CD4-positive, alpha-beta memory T cell (primary cell): ENCODE data around the gene ZP2. TPM values are rescaled to one million over a fixed set of nuclear protein-coding genes. Genes with fewer than 3 reads are reported as not detected.
"Not testable (repeated sequence)": the region's sequence is repeated elsewhere in the genome, so short reads cannot be mapped to it uniquely, and the experiment has no call there.

Source experiments
- CTCF ChIA-PET: fragments of 350-600 bp; sonication (Branson Sonifier 250); formaldehyde crosslinking; loops from one replicate; lab custom pipeline; 2021; ENCODE audit warnings: inconsistent platforms; ENCODE audit not compliant: partially characterized antibody; lab: Charles Lee
- POLR2A ChIA-PET: fragments of 350-600 bp; sonication (Branson Sonifier 250); formaldehyde crosslinking; loops from one replicate; lab custom pipeline; 2021; ENCODE audit not compliant: partially characterized antibody; lab: Charles Lee
- DNase-seq, 5 donors: peaks; one replicate each; pipeline versions ENCODE4 v3.0.0 to v3.0.0-alpha.2; 2020 to 2022; ENCODE audit warnings: mixed read lengths in 1 of 5
- H3K27ac ChIP-seq: one replicate; pipeline ENCODE4 v1.7.0; 2013; ENCODE audit warnings: low read depth, low read length
- H3K27me3 ChIP-seq: 2 replicates; pipeline ENCODE4 v1.7.0; 2013; ENCODE audit warnings: mild to moderate bottlenecking, low read length, moderate library complexity; ENCODE audit not compliant: insufficient read depth
- H3K36me3 ChIP-seq: 2 replicates; pipeline ENCODE4 v1.7.0; 2013; ENCODE audit warnings: mild to moderate bottlenecking, low read length, moderate library complexity; ENCODE audit not compliant: insufficient read depth
- H3K4me1 ChIP-seq: 2 replicates; pipeline ENCODE4 v1.7.0; 2013; ENCODE audit warnings: mild to moderate bottlenecking, low read length, moderate library complexity; ENCODE audit not compliant: insufficient read depth
- H3K4me3 ChIP-seq, 2 donors: one replicate each; pipeline ENCODE4 v1.7.0; 2013; ENCODE audit warnings: low read length in 2 of 2, mild to moderate bottlenecking in 1 of 2
- H3K9me3 ChIP-seq, 2 donors: one replicate each; pipeline ENCODE4 v1.7.0; 2013; ENCODE audit warnings: low read length in 2 of 2, control low read depth in 1 of 2; ENCODE audit not compliant: control insufficient read depth in 1 of 2
- H3K27ac Mint-ChIP-seq, 7 donors: one replicate each; pipeline ENCODE4 v1.8.0; 2020 to 2021; ENCODE audit warnings: mixed read lengths in 7 of 7, mild to moderate bottlenecking in 6 of 7, inconsistent platforms in 3 of 7, moderate library complexity in 3 of 7
- H3K27me3 Mint-ChIP-seq, 2 donors: one replicate each; pipeline ENCODE4 v1.8.0; 2020 to 2021; ENCODE audit warnings: mixed read lengths in 2 of 2
- H3K36me3 Mint-ChIP-seq, 2 donors: one replicate each; pipeline ENCODE4 v1.8.0; 2020 to 2021; ENCODE audit warnings: mixed read lengths in 2 of 2, inconsistent platforms in 1 of 2, mild to moderate bottlenecking in 1 of 2
- H3K4me1 Mint-ChIP-seq, 4 donors: one replicate each; pipeline ENCODE4 v1.8.0; 2020 to 2021; ENCODE audit warnings: mixed read lengths in 4 of 4, mild to moderate bottlenecking in 1 of 4
- H3K4me3 Mint-ChIP-seq, 8 donors: one replicate each; pipeline ENCODE4 v1.8.0; 2020 to 2021; ENCODE audit warnings: mixed read lengths in 8 of 8, mild to moderate bottlenecking in 7 of 8, moderate library complexity in 6 of 8, inconsistent platforms in 3 of 8
- H3K9me3 Mint-ChIP-seq, 8 donors: one replicate each; pipeline ENCODE4 v1.8.0; 2020 to 2021; ENCODE audit warnings: mixed read lengths in 8 of 8, mild to moderate bottlenecking in 5 of 8, inconsistent platforms in 3 of 8, moderate library complexity in 1 of 8
- intact Hi-C: fragments of 100-400 bp; cut with micrococcal nuclease; formaldehyde crosslinking; loops from one replicate; pipeline ENCODE4 v1.15.1; 2023
- polyA plus RNA-seq, 2 donors: library from polyadenylated mRNA; unstranded; fragments of 300-500 nt; fragmentation: Illumina TruSeq; gene quantifications; one replicate each; pipeline ENCODE4 v1.2.3, GENCODE V29; 2021
- total RNA-seq, 2 experiments: library from RNA; stranded (reverse); gene quantifications; one replicate each; pipeline ENCODE4 v1.2.3, GENCODE V29; 2021

ZP2 gene
- total and polyA plus RNA-seq, 4 experiments from 2014 or later: not detected

DNA sequence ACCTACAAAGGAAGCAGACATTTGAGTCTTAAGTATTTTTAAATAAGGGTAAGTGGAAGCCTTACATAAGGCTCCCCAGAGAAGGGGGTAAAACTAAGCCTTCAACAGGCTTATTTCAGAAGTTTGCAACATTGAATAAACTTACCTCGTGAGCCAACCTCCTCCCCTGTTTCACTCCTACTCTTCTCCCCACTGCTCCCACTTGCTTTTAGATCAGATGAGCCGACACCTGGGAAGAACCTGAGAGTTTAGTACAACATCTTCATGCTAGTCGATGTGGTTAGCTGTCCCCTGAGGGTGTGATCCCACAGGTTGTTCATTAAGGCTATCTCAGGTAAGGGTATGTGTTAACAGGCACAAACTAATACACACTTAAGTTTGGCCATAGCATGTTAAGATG is 13.8 kb downstream of the ZP2 start:
- H3K9me3 Mint-ChIP-seq: no peaks in the 10 kb centered on the region
- intact Hi-C loops: no loop called here
- no peak for DNase-seq
- H3K4me3 Mint-ChIP-seq: no peak overlapping the region
- H3K9me3 ChIP-seq: no peaks in the 10 kb centered on the region
- no peak overlapping the region for H3K27ac ChIP-seq
- no peak overlapping the region for H3K4me3 ChIP-seq
- H3K27ac Mint-ChIP-seq: no peak overlapping the region
- ChIA-PET CTCF (interaction anchor here (1.1 kb wide), 2 partner anchors 9 to 347 kb away, joined by 3 read pairs; no protein-coding TSS in a partner anchor), POLR2A (no interaction called here)
- H3K4me1 Mint-ChIP-seq: no peaks in the 10 kb centered on the region
- no peaks in the 10 kb centered on the region for H3K36me3 ChIP-seq
- no peaks in the 10 kb centered on the region for H3K4me1 ChIP-seq
- no peaks in the 10 kb centered on the region for H3K36me3 Mint-ChIP-seq
- H3K27me3 ChIP-seq: no peaks in the 10 kb centered on the region
- peaks cover 4 to 32% of the 10 kb centered on the region in 2 donors for H3K27me3 Mint-ChIP-seq

GRCh38 chr16:21197112-21197511 is 14.3 kb downstream of the ZP2 start:
- Histone ChIP-seq H3K4me1 (no peaks in the 10 kb centered on the region), H3K4me3 (no peak overlapping the region), H3K36me3 (no peaks in the 10 kb centered on the region), H3K27me3 (no peaks in the 10 kb centered on the region), H3K27ac (no peak overlapping the region), H3K9me3 (no peaks in the 10 kb centered on the region)
- peaks cover 4 to 32% of the 10 kb centered on the region in 2 donors for H3K27me3 Mint-ChIP-seq
- no peaks in the 10 kb centered on the region for H3K36me3 Mint-ChIP-seq
- peaks cover 0 to 2% (median 0%) of the 10 kb centered on the region in 8 donors for H3K9me3 Mint-ChIP-seq
- POLR2A ChIA-PET: no interaction called here
- intact Hi-C loops: no loop called here
- DNase-seq: no peak
- CTCF ChIA-PET: interaction anchor here (1.1 to 1.2 kb wide), 3 partner anchors 9 to 346 kb away, joined by 3 read pairs; no protein-coding TSS in a partner anchor
- no peaks in the 10 kb centered on the region for H3K4me1 Mint-ChIP-seq
- no peak overlapping the region for H3K4me3 Mint-ChIP-seq
- H3K27ac Mint-ChIP-seq: no peak overlapping the region

GRCh38 chr16:21195330-21195729 is 16.0 kb downstream of the ZP2 start:
- DNase-seq, H3K36me3 Mint-ChIP-seq, H3K4me1 ChIP-seq, POLR2A ChIA-PET, H3K27me3 ChIP-seq, H3K4me3 Mint-ChIP-seq, H3K4me1 Mint-ChIP-seq, H3K9me3 Mint-ChIP-seq, H3K9me3 ChIP-seq, intact Hi-C loops, H3K4me3 ChIP-seq, H3K27ac Mint-ChIP-seq, H3K27ac ChIP-seq, H3K36me3 ChIP-seq: not testable (repeated sequence)
- CTCF ChIA-PET: interaction anchor here (1.2 kb wide), 1 partner anchor 9 kb away, joined by 4 read pairs; no protein-coding TSS in a partner anchor
- peaks cover 5 to 27% of the 10 kb centered on the region in 2 donors for H3K27me3 Mint-ChIP-seq

DNA sequence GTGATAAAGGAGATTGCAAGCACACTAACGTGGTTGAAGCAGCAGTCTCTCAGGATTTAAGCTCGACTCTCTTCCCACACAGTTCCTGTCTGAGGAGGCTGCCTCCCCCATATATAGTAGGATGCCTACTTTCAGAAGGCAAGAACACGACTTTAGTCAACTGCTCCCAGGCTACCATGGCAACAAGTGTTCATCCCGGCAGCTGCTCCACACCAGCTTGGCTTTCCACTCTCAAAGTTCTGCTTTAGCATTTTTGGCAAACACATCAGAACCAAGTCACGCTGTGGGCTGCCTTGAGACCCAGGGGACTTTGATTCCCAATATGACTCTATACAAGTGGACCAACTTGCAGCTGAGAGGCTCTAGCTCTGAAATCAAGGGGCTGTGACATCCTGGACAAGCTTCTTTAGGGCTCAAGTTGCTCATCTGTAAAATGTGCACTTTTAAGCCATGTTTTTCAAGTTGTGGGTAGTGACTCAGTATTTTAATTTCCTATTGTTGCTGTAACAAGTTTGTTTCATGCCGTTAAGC is 16.5 kb downstream of the ZP2 start:
- Mint-ChIP-seq H3K27me3 (peaks cover 4 to 27% of the 10 kb centered on the region in 2 donors), H3K36me3 (no peaks in the 10 kb centered on the region), H3K4me1 (no peaks in the 10 kb centered on the region), H3K4me3 (no peak overlapping the region), H3K27ac (no peak overlapping the region), H3K9me3 (peaks cover 0 to 11% (median 0%) of the 10 kb centered on the region in 8 donors)
- H3K4me3 ChIP-seq: no peak overlapping the region
- no peaks in the 10 kb centered on the region for H3K9me3 ChIP-seq
- ChIA-PET CTCF (interaction anchor here (1.2 kb wide), 1 partner anchor 8 kb away, joined by 4 read pairs; no protein-coding TSS in a partner anchor), POLR2A (no interaction called here)
- DNase-seq: no peak
- no peak overlapping the region for H3K27ac ChIP-seq
- intact Hi-C loops: no loop called here
- no peaks in the 10 kb centered on the region for H3K36me3 ChIP-seq
- no peaks in the 10 kb centered on the region for H3K4me1 ChIP-seq
- no peaks in the 10 kb centered on the region for H3K27me3 ChIP-seq

- Histone ChIP-seq H3K4me3 (no peak overlapping the region), H3K9me3 (no peaks in the 10 kb centered on the region), H3K36me3 (no peaks in the 10 kb centered on the region), H3K27ac (no peak overlapping the region), H3K4me1 (peaks cover 4% of the 10 kb centered on the region), H3K27me3 (no peaks in the 10 kb centered on the region)
- H3K4me1 Mint-ChIP-seq: peaks cover 3 to 6% (median 4%) of the 10 kb centered on the region in 4 donors
- H3K27me3 Mint-ChIP-seq: peaks cover 5 to 22% of the 10 kb centered on the region in 2 donors
- no peak overlapping the region for H3K27ac Mint-ChIP-seq
- H3K4me3 Mint-ChIP-seq: no peak overlapping the region
- POLR2A ChIA-PET: no interaction called here
- CTCF ChIA-PET: no interaction called here
- no peak for DNase-seq
- peaks cover 0 to 11% (median 0%) of the 10 kb centered on the region in 8 donors for H3K9me3 Mint-ChIP-seq
- intact Hi-C loops: no loop called here
- H3K36me3 Mint-ChIP-seq: no peaks in the 10 kb centered on the region
Measured at GRCh38 chr16:21192991-21193390, 18.4 kb downstream of the ZP2 start.

GRCh38 chr16:21190599-21190998 is 20.8 kb downstream of the ZP2 start:
- intact Hi-C loops: no loop called here
- Mint-ChIP-seq H3K27ac (no peak overlapping the region), H3K27me3 (peaks cover 5 to 15% of the 10 kb centered on the region in 2 donors), H3K36me3 (no peaks in the 10 kb centered on the region), H3K9me3 (peaks cover 0 to 11% (median 0%) of the 10 kb centered on the region in 8 donors), H3K4me3 (no peak overlapping the region), H3K4me1 (peaks cover 3 to 6% (median 4%) of the 10 kb centered on the region in 4 donors)
- Histone ChIP-seq H3K4me1 (peaks cover 4% of the 10 kb centered on the region), H3K36me3 (no peaks in the 10 kb centered on the region), H3K4me3 (no peak overlapping the region), H3K9me3 (no peaks in the 10 kb centered on the region), H3K27me3 (no peaks in the 10 kb centered on the region), H3K27ac (no peak overlapping the region)
- CTCF ChIA-PET: interaction anchor here (0.9 to 4.7 kb wide), 3 partner anchors 9 to 363 kb away, joined by 3 to 27 read pairs (median 13); no protein-coding TSS in a partner anchor
- no peak for DNase-seq
- POLR2A ChIA-PET: no interaction called here

- CTCF ChIA-PET: interaction anchor here (0.8 to 4.7 kb wide), 6 partner anchors 10 to 363 kb away, joined by 3 to 27 read pairs (median 6); no protein-coding TSS in a partner anchor
Measured at GRCh38 chr16:21190013-21190412, 21.4 kb downstream of the ZP2 start.

More at GRCh38 chr16:21190013-21190412, 21.4 kb downstream of the ZP2 start:
- Mint-ChIP-seq H3K27ac (no peak overlapping the region), H3K4me1 (peaks cover 3 to 6% (median 4%) of the 10 kb centered on the region in 4 donors), H3K36me3 (no peaks in the 10 kb centered on the region), H3K9me3 (peaks cover 0 to 11% (median 0%) of the 10 kb centered on the region in 8 donors), H3K4me3 (no peak overlapping the region), H3K27me3 (peaks cover 5 to 15% of the 10 kb centered on the region in 2 donors)
- no peak overlapping the region for H3K4me3 ChIP-seq
- no peak for DNase-seq
- peaks cover 4% of the 10 kb centered on the region for H3K4me1 ChIP-seq
- H3K27ac ChIP-seq: no peak overlapping the region
- H3K9me3 ChIP-seq: no peaks in the 10 kb centered on the region
- intact Hi-C loops: no loop called here
- POLR2A ChIA-PET: interaction anchor here (1.7 kb wide), 1 partner anchor 12 kb away, joined by 4 read pairs; no protein-coding TSS in a partner anchor
- no peaks in the 10 kb centered on the region for H3K27me3 ChIP-seq
- no peaks in the 10 kb centered on the region for H3K36me3 ChIP-seq
